Mammary epithelial cell (primary cell): Measurements from ENCODE around the gene TBXT.

Experiments
- EZH2 ChIP-seq: IDR thresholded peaks from 2 replicates; pipeline ENCODE4 v1.6.1; 2012; ENCODE audit warnings: low read length, inconsistent platforms, borderline replicate concordance
- TF ChIP-seq, protein P1 (sequence below), 2 donors: IDR thresholded peaks in 1 of 2; conservative IDR thresholded peaks in 1 of 2; 2 replicates each; pipeline ENCODE4 v1.5.1; 2011 to 2012; ENCODE audit warnings: inconsistent platforms in 2 of 2, low read length in 2 of 2, mild to moderate bottlenecking in 2 of 2, control low read depth in 1 of 2, low read depth in 1 of 2; ENCODE audit not compliant: insufficient read depth in 1 of 2; ENCODE audit errors: extremely low read depth in 1 of 2

DNA sequence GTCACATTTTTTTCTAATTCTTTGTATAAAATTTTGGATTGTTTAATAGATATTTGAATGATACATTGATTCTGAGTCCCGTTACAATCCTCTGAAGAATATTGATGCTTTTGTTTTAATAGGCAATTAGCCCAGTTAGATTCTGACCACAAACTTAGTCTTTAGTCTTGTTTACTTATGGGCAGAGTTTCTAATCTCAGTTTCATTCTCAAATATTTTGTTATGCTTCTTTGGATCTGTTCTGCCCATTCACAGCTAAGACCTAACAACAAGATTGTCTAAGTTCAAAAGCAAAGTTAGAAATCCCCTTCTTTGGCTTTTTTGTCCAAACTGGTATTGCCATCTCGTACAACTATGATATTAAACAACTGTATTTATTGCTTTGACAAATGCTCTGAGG is 58.0 kb downstream of the TBXT start:
- TF ChIP-seq, protein P1, sequence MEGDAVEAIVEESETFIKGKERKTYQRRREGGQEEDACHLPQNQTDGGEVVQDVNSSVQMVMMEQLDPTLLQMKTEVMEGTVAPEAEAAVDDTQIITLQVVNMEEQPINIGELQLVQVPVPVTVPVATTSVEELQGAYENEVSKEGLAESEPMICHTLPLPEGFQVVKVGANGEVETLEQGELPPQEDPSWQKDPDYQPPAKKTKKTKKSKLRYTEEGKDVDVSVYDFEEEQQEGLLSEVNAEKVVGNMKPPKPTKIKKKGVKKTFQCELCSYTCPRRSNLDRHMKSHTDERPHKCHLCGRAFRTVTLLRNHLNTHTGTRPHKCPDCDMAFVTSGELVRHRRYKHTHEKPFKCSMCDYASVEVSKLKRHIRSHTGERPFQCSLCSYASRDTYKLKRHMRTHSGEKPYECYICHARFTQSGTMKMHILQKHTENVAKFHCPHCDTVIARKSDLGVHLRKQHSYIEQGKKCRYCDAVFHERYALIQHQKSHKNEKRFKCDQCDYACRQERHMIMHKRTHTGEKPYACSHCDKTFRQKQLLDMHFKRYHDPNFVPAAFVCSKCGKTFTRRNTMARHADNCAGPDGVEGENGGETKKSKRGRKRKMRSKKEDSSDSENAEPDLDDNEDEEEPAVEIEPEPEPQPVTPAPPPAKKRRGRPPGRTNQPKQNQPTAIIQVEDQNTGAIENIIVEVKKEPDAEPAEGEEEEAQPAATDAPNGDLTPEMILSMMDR (conservative IDR thresholded peaks at IDR 0.05 in 1 of 2, IDR thresholded peaks at IDR 0.05 in 1 of 2; ENCODE audit: extremely low read depth in 1 of 2, insufficient read depth in 1 of 2, low read depth in 1 of 2, low read length in 2 of 2), result no peak
- TF ChIP-seq EZH2, result no peak
